Measurements from ENCODE around the gene TLE2. TPM values are rescaled to one million over a fixed set of nuclear protein-coding genes. Genes with fewer than 3 reads are reported as not detected.
A peak's percentile ranks its signal among the peaks of the same experiment; 100 is the strongest.

The TLE2 gene
- total and polyA plus RNA-seq, 2 of the 4 experiments (the other 2 are of a cell fraction), result under 0.01 to 0.41 TPM

- no TSS peak for BruUV-seq (replicated peaks)
- Histone ChIP-seq H3K4me1 (ENCODE audit: control insufficient read depth, insufficient read depth, low read length) (no peaks in the 10 kb centered on the region), H3K79me1 (ENCODE audit: low read depth in 1 of 2, low read length in 2 of 2) (no peaks in the 10 kb centered on the region), H3K4ac (ENCODE audit: low read depth, low read length) (no peak overlapping the region), H2AK5ac (ENCODE audit: low read depth, low read length) (no peak overlapping the region), H3K36me3 (ENCODE audit: control insufficient read depth, insufficient read depth, low read length) (no peaks in the 10 kb centered on the region), H4K8ac (ENCODE audit: low read depth in 2 of 2, low read length in 2 of 2) (peak overlapping the region in 1 of 2 experiments; percentile 74; a peak in 1 of 4 replicates), H3K4me2 (ENCODE audit: low read depth, low read length) (peak overlapping the region; percentile 85), H4K5ac (ENCODE audit: low read depth, low read length) (peak overlapping the region; percentile 70; the same call in 1 of the 2 replicates), H4K91ac (ENCODE audit: insufficient read depth, low read depth, low read length) (no peak overlapping the region), H3K4me3 (ENCODE audit: insufficient read depth, low read depth, low read length) (peak overlapping the region; percentile 14; the same call in 1 of the 2 replicates), H3K27ac (ENCODE audit: insufficient read depth, low read length) (no peak overlapping the region), H3K9me1 (ENCODE audit: insufficient read depth, low read length) (no peaks in the 10 kb centered on the region), H2BK20ac (ENCODE audit: low read depth, low read length) (no peak overlapping the region), H2BK120ac (ENCODE audit: low read depth, low read length) (no peak overlapping the region), H3K27me3 (ENCODE audit: control insufficient read depth, insufficient read depth, low read length) (peaks cover 3% of the 10 kb centered on the region), H2AFZ (replicated peaks; ENCODE audit: low read length, poor library complexity) (peak overlapping the region; percentile 67), H2BK5ac (ENCODE audit: low read depth, low read length, poor library complexity, severe bottlenecking) (no peak overlapping the region), H2AK9ac (replicated peaks; ENCODE audit: low read depth, low read length, poor library complexity) (peak overlapping the region; percentile 15), H3K9ac (ENCODE audit: low read depth, low read length) (no peak overlapping the region), H3K14ac (replicated peaks; ENCODE audit: low read depth, low read length) (0 out of 2 replicates have a peak overlapping the region, but pooled peaks have one; percentile 19), H3K23ac (ENCODE audit: low read depth, low read length) (no peak overlapping the region), H4K20me1 (ENCODE audit: insufficient read depth, low read length) (no peaks in the 10 kb centered on the region), H3K9me3 (ENCODE audit: control insufficient read depth, insufficient read depth, low read length) (no peaks in the 10 kb centered on the region), H2BK15ac (ENCODE audit: low read depth, low read length) (no peak overlapping the region), H3K18ac (ENCODE audit: low read depth, low read length) (no peak overlapping the region), H3K56ac (ENCODE audit: extremely low read depth, insufficient read depth, low read length) (no peak overlapping the region)
- ATAC-seq (ENCODE audit: low read depth) (peak; percentile 99), DNase-seq (peak; percentile 89)
- intact Hi-C loops (cut with micrococcal nuclease) (loop anchor here (1.0 kb wide), 2 partner anchors 142 to 201 kb away; no protein-coding TSS in a partner anchor), dilution Hi-C loops (cut with HindIII; ENCODE audit: low sequenced_read_pairs, unreplicated experiment) (no loop called here), in situ Hi-C loops (cut with MboI; ENCODE audit: low sequenced_read_pairs) (loop anchor here (25.0 kb wide), 1 partner anchor 525 kb away; the partner anchor contains the start of genes SMIM24 and SMIM44)
- WGBS, 2 experiments (ENCODE audit: extremely low coverage in 2 of 2, insufficient read length in 1 of 2), result 70% methylated on average over 2 of the region's 17 CpGs; no CpG with 5 or more reads in 1 of the 2 experiments
- CTCF ChIA-PET, result interaction anchor here (0.6 to 1.4 kb wide), 6 partner anchors 11 to 182 kb away, joined by 3 read pairs; no protein-coding TSS in a partner anchor
- TF ChIP-seq CTCF (conservative IDR thresholded peaks at IDR 0.05; ENCODE audit: low read depth, low read length) (peak; percentile 95), CEBPB (IDR thresholded peaks at IDR 0.05; ENCODE audit: low read depth, low read length) (peak; percentile 41), FOS (IDR thresholded peaks at IDR 0.05; ENCODE audit: low read depth, low read length) (peak; percentile 61; the same call in 1 of the 2 replicates), MAZ (IDR thresholded peaks at IDR 0.05; ENCODE audit: borderline replicate concordance, low read depth, low read length) (peak; percentile 92; the same call in 1 of the 2 replicates), SMC3 (IDR thresholded peaks at IDR 0.05; ENCODE audit: low read depth, low read length) (peak; percentile 62), BHLHE40 (IDR thresholded peaks at IDR 0.05; ENCODE audit: low read depth, low read length) (0 out of 2 replicates have a peak, but pooled peaks have one; percentile 23), RAD21 (IDR thresholded peaks at IDR 0.05; ENCODE audit: low read length) (peak; percentile 85), MXI1 (IDR thresholded peaks at IDR 0.05; ENCODE audit: borderline replicate concordance, low read depth, low read length) (no peak), CHD1 (IDR thresholded peaks at IDR 0.05; ENCODE audit: low read depth, low read length) (no peak)
- POLR2A ChIA-PET (ENCODE audit: unreplicated experiment), result no interaction called here
Observed at GRCh38 chr19:2962018-2962670, 66.9 kb downstream of the TLE2 start.
